ENCODE results near the gene BANP.
"Not testable (repeated sequence)": the region's sequence is repeated elsewhere in the genome, so short reads cannot be mapped to it uniquely, and the experiment has no call there.

Gene BANP

DNA sequence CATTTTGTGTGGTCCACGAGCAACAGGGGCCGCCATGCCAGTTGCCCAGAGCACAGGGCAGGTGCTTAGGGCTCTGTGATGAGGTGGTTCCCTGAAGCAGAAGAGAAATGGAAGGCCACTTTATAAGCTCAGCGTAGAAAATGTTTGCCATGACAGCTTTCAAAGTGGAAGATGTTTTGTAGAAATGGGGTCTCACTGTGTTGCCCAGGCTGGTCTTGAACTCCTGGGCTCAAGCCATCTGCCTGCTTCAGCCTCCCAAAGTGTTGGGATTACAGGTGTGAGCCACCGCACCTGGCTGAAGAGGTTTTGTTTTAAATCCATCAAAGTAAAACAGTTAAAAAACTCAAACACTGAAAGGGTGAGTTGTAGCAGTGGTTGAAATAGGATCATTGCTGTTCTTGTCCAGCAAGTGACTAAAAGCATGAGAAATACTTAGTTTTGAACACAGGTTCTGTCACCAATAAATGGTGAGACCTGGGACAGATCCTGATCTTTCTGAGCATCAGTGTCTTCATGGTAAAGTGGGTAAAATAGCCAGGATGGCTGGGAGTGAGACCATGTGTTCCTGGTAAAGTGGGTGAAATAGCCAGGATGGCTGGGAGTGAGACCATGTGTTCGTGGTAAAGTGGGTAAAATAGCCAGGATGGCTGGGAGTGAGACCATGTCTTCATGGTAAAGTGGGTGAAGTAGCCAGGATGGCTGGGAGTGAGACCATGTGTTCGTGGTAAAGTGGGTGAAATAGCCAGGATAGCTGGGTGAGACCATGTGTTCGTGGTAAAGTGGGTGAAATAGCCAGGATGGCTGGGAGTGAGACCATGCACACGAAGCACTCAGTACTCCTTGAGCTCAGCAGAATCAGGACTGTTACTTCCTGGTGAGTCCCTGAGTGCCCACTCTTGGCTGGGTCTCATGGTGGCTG is 46.0 kb downstream of the BANP start:
- no peak for DNase-seq

DNA sequence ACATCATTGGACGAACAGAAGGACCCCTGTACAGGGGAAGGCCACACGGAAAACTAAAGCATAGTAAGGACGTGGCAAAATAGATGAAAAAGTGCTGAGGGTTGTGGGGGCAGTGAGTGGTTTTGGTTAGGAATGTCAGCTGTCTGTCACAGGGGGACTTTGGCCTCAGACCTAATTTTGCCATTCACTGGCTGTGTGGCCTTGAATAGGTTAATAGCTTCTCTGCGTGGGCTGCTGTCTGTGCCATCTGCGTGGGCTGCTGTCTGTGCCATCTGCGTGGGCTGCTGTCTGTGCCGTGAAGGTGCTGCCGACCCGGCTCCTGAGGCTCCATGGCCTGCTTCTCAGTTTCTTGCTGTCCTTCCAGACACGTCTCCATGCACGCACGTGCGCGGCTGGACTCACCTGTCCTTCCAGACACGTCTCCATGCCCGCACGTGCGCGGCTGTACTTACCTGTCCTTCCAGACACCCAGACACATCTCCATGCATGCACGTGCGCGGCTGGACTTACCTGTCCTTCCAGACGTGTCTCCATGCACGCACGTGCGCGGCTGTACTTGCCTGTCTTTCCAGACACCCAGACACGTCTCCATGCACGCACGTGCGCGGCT is 47.1 kb downstream of the BANP start:
- not testable (repeated sequence) for DNase-seq

DNA sequence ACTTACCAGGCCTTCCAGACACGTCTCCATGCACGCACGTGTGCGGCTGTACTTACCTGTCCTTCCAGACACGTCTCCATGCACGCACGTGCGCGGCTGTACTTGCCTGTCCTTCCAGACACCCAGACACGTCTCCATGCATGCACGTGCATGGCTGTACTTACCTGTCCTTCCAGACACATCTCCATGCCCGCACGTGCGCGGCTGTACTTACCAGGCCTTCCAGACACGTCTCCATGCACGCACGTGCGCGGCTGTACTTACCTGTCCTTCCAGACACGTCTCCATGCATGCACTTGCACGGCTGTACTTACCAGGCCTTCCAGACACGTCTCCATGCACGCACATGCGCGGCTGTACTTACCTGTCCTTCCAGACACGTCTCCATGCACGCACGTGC is 47.8 kb downstream of the BANP start:
- not testable (repeated sequence) for DNase-seq

DNA sequence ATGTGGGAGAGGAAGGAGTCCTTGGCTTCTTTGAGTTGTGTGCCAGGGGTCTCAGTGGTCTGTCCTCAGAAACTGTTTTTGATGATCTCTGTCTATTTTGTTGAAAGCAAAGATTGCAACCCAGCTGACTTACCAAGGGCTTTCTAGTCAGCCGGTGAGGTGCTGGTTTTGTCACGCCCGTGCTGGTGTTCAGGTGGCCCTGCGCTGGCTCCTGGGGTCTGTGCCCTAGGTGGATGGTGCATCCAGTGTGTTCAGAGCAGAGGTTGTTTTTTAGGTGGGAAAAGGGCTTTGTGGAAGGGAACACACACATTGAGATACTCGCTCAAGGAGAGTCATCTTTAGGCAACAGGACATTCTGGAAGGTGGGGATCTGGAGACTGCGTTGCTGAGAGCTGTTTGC is 51.0 kb downstream of the BANP start:
- no peak for DNase-seq

- DNase-seq, result no peak
These were observed 51.5 kb downstream of the BANP start for GRCh38 chr16:88002749-88003148.

- DNase-seq, result no peak
These were observed 52.1 kb downstream of the BANP start for GRCh38 chr16:88003316-88003715.

DNA sequence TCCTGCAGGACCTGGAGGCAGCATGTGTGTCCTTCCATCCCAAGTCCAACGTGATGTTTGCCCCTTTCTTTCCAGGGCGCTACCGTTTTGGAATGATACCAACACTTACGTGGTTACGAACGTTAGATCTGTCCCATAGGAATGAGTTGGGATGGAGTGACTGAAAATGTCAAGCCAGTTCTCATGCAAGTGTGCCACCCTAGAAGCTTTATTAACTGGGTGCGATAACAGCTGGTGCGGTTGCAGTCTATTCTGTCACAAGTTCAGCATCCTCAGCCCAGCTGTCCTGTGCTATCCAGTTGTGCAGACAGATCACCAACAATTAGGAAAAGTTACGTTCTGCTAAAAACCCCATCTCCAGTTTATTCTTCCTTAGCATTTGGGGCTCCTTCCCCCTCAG is 52.5 kb downstream of the BANP start:
- DNase-seq, result no peak

GRCh38 chr16:88004391-88004790 is 53.2 kb downstream of the BANP start:
- DNase-seq, result no peak

DNA sequence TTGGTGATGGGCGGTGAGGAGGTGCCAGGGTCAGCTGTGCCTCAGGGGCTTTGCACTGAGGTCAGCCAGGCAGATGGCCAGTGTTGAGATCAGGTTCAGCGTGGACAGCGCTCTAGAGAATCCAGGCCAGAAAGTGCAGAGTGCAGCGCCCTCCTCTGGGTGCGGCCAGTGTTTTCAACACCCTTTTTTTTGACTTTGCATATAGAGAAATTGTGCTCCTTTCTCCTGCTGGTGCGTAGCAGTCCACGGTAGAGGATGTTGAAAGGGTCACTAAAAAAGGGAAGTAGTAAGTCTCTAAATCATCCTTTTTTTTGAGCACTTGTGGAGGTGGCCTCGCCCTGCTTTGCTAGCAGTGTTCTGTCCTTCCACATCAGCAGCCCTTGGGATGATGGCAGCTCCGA is 53.9 kb downstream of the BANP start:
- no peak for DNase-seq

GRCh38 chr16:88005968-88006367 is 54.7 kb downstream of the BANP start:
- no peak for DNase-seq

DNA sequence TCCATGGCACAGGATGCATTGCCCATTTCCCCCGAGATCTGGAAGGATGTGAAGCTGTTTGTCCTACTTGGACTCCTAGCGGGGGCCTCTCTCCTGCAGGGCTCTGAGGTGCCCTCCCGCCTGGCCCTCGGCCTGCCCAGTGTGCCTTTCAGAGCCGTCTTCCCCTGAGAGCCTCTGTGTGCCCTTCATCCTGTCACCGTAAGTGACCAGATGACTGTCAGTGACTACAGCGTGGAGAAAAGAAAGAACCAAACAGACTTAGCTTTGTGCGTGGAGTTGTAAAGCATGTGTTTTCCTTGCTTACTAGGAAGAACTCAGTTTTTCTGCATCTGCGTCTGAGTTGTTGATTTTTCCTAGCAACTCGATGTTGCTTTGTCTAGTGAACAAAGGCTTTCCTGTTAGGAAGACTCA is 56.1 kb downstream of the BANP start:
- no peak for DNase-seq

DNA sequence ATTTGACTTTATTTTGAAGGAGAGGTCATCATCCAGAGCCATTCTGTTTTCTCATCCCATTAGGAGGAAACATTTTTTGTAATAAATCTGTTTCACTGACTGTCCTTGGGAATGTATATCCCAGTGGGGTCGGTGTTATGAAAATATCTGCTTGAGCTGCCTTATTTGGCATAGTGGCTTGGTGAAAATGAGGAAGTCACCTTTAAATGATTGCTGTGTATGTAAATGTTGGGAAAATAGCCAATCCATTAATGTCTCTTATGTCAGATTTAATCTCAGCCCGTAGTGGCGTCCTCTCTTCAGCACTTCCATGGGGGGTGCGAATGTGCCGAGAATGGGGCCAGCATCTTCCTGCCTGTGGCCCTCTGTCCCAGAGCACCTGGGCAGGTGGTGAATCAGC is 57.6 kb downstream of the BANP start:
- no peak for DNase-seq

GRCh38 chr16:88009563-88010342 is 58.5 kb downstream of the BANP start:
- DNase-seq, result no peak

- DNase-seq, result no peak
These were observed 59.2 kb downstream of the BANP start for GRCh38 chr16:88010343-88010967.

DNA sequence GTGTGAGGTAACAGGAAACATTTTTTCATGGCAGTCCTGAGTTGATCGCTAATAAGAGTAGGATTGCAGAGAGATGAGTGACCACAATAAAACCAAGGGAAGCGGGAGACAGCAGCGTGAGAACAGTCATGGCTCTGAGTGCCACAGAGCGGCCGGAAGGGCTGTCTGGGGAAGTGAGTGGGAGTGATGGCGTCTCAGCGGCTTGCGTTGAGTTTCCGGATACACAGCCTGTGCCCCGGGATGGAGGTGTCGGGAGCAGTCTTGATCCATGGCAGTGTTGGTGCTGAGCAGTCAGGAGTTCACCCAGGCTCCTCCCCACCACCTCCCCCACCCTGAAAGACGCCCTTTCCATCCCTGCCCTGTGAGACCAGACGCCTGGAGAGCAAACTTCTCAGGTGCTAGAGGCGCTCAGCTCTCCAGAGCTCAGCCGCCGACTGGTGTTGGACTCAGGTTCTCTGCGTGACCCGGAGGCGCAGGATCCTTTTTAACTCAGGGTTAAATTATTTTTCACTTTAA is 59.8 kb downstream of the BANP start:
- no peak for DNase-seq

- DNase-seq, result no peak
These were observed 61.1 kb downstream of the BANP start for GRCh38 chr16:88012360-88012759.

DNA sequence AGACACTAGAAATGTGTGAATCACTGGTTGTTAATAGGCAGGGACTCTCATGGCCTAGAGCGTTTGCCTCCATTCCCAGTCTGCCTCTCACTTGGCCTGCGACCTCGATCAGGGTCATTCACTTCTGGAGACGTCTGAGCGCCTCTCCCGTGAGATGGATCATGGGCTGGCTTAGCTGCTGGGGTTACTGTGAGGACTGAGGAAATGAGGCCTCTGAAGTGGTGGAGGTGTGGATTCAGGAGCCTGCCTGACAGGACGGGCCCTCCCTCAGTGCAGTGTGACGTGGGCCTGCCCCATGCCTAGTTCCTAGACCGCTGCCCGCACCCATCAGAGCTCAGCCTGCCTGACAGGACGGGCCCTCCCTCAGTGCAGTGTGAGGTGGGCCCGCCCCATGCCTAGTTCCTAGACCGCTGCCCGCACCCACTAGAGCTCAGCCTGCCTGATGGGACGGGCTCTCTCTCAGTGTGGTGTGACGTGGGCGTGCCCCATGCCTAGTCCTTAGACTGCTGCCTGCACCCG is 61.9 kb downstream of the BANP start:
- DNase-seq, result no peak

DNA sequence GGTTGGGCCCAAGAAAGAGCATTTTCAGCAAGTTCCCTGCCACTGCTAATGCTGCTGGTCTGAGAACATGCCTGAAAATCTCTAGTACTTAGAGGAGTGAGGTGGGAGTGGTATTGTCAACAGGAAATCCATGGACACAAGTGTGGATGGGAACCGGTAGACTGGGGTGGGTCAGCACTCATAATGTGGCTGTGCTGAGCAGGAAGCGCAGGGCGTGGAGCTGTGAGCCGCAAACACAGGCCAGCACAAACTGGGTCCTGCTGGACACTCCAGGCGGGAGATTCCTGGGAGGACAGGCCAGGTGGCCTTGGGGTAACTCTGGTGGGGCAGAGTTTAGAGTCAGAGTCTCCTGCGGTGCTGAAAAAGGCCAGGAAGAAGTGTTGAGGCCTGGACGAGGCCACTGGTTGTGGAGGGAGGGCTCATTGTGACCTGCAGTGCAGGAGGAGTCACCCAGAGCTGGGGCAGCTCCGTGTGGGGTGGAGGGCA is 62.6 kb downstream of the BANP start:
- no peak for DNase-seq

GRCh38 chr16:88014252-88014781 is 63.1 kb downstream of the BANP start:
- no peak for DNase-seq

DNA sequence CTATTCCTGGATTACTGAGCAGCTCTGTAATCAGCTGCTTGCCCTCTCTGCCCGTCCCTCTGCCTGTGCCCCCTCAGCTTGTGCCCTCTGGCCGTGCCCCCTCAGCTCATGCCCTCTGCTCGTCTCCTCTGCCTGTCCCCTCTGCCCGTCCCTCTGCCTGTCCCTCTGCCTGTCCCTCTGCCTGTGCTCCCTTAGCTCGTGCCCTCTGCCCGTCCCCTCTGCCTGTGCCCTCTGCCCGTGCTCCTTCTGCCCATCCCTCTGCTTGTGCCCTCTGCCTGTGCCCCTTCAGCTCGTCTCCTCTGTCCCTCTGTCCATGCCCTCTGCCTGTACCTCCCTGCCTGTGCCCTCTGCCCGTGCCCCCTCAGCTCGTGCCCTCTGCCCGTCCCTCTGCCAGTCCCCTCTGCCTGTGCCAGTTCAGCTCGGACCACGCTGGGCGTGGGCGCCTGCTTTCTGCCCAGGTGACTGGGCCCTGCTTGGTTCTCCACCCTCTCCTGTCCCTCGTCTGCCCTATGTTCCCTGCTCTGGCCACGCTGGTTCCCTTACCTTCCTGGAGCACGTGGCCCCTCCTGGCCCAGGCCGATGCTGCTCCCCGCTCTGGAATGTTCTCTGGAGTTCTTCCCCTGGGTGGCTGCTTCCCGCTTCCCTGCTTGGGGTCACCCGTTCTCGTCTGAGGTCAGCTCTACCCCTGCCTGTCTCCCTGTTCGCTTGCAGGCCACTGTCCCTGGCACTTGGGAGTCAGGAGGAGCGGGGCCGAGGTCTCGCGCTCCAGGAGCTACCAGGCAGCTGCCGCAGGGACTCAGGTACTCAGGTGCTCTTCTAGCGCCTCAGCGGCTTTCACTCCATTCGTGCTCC is 63.9 kb downstream of the BANP start:
- no peak for DNase-seq

- DNase-seq, result no peak
These were observed 64.5 kb downstream of the BANP start for GRCh38 chr16:88015806-88016140.
